ENCODE data around the gene SNORC. TPM values are rescaled to one million over a fixed set of nuclear protein-coding genes. Genes with fewer than 3 reads are reported as not detected.

The SNORC gene
- total RNA-seq, 1 donor from 2014 or later = 0.53 TPM

DNA sequence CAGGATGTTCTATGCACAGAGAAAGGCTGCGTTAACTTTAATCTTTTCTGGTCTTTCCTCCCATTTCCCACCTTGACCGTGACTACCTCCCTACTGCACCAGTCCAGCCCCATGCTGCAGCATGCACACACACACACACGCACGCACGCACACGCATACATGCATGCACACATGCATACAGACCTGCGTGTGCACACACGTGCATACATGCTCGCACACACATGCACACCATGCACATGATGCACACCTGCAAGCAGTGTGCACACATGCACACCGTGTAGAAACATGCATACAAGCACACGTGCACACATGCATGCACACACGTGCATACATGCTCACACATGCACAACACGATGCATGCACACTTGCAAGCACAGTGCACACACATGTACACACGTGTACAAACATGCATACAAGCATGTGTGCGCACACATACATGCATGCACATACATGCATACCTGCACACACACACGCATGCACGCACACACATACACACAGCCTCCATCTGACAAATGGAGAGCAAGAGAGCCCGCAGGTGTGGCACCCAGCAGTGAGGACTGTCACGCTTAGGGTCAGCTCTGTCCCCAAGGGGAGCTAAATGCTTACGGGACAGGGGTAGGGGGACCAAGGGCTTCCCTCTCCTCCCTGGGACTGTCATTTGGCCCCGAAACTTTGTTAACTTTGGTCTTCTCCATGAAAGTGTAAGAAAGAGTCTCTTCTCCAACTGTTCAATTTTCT, 18.2 kb downstream of the SNORC start:
- DNase-seq (no peak), ATAC-seq (no peak)
- H3K4me1 ChIP-seq = no peaks in the 10 kb centered on the region
- H3K36me3 ChIP-seq = no peaks in the 10 kb centered on the region
- TF ChIP-seq, protein P1, sequence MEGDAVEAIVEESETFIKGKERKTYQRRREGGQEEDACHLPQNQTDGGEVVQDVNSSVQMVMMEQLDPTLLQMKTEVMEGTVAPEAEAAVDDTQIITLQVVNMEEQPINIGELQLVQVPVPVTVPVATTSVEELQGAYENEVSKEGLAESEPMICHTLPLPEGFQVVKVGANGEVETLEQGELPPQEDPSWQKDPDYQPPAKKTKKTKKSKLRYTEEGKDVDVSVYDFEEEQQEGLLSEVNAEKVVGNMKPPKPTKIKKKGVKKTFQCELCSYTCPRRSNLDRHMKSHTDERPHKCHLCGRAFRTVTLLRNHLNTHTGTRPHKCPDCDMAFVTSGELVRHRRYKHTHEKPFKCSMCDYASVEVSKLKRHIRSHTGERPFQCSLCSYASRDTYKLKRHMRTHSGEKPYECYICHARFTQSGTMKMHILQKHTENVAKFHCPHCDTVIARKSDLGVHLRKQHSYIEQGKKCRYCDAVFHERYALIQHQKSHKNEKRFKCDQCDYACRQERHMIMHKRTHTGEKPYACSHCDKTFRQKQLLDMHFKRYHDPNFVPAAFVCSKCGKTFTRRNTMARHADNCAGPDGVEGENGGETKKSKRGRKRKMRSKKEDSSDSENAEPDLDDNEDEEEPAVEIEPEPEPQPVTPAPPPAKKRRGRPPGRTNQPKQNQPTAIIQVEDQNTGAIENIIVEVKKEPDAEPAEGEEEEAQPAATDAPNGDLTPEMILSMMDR (IDR thresholded peaks at IDR 0.05) = no peak
- H3K27me3 ChIP-seq (ENCODE audit: low read depth) = peaks cover 9% of the 10 kb centered on the region
- H3K27ac ChIP-seq = no peak overlapping the region
- intact Hi-C loops (cut with DNase I) = no loop called here
- H3K9me3 ChIP-seq = no peaks in the 10 kb centered on the region
- H3K4me3 ChIP-seq = no peak overlapping the region

DNA sequence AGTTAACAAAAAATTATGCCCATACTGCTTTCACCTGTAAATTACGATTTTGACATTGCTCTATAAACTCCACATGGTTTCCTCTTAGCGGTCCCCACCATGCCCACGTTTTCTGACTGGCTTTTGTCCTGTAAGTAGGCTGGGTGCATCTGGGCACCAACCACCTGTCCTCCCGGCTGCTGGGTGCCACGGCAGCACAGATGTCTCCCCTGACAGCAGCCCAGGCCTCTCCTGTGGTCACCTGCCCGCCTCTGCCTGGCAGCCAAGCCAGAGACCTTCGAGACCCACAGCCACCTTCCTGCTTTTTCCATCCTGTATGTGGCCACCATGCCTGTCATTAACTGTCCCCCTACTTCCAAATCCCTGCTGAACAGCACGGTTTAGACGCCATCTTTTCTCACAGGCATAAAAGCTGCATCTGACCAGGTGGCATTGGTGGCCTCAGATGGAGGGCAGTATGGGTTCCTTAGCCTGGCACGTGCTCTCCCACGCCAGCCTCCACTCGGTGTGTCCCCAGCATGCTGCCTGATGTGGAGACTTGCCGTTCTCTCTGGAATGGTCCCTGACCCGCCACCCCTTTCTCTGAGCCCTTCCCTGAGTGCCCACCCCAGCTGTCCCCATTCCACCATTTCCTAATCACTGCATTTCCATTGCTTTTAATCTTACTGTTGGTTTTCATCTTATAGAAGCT, 18.9 kb downstream of the SNORC start:
- Histone ChIP-seq H3K27me3 (ENCODE audit: low read depth) (peaks cover 9% of the 10 kb centered on the region), H3K4me1 (no peaks in the 10 kb centered on the region), H3K36me3 (no peaks in the 10 kb centered on the region), H3K4me3 (no peak overlapping the region), H3K9me3 (no peaks in the 10 kb centered on the region), H3K27ac (no peak overlapping the region)
- intact Hi-C loops (cut with DNase I) = no loop called here
- ATAC-seq (no peak), DNase-seq (no peak)
- TF ChIP-seq, protein P1 (IDR thresholded peaks at IDR 0.05) = no peak

GRCh38 chr2:232889876-232890401, 19.9 kb downstream of the SNORC start:
- Histone ChIP-seq H3K9me3 (no peaks in the 10 kb centered on the region), H3K36me3 (no peaks in the 10 kb centered on the region), H3K27ac (no peak overlapping the region), H3K4me3 (no peak overlapping the region), H3K4me1 (no peaks in the 10 kb centered on the region), H3K27me3 (ENCODE audit: low read depth) (peaks cover 9% of the 10 kb centered on the region)
- intact Hi-C loops (cut with DNase I) = no loop called here
- TF ChIP-seq, protein P1 (IDR thresholded peaks at IDR 0.05) = no peak
- ATAC-seq (no peak), DNase-seq (no peak)

DNA sequence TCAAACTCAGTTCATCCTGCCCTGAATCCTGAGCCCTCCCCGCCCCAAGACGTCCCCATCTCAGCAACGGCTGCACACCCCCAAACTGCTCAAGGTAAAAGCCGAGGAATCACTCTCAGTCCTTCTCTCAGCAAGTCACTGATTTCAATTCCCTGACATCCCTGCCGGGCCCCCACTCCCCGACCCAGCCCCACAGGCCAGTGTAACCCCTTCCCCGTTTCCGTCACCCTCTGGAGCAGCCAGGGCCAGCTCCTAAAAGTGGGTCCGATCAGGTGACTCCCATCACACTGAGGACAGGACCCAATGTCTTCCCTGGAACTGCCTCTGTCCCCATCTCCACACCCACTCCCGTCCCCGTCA, 20.5 kb downstream of the SNORC start:
- Histone ChIP-seq H3K36me3 (no peaks in the 10 kb centered on the region), H3K27me3 (ENCODE audit: low read depth) (peaks cover 9% of the 10 kb centered on the region), H3K9me3 (no peaks in the 10 kb centered on the region), H3K4me3 (no peak overlapping the region), H3K4me1 (no peaks in the 10 kb centered on the region), H3K27ac (no peak overlapping the region)
- ATAC-seq (no peak), DNase-seq (no peak)
- TF ChIP-seq, protein P1 (IDR thresholded peaks at IDR 0.05) = no peak
- intact Hi-C loops (cut with DNase I) = no loop called here

- H3K27ac ChIP-seq = no peak overlapping the region
- peak; percentile 65 for DNase-seq
- H3K27me3 ChIP-seq (ENCODE audit: low read depth) = peaks cover 9% of the 10 kb centered on the region
These were observed 21.0 kb downstream of the SNORC start for GRCh38 chr2:232890896-232891601.

More at GRCh38 chr2:232890896-232891601, 21.0 kb downstream of the SNORC start:
- intact Hi-C loops (cut with DNase I) = no loop called here
- TF ChIP-seq, protein P1 (IDR thresholded peaks at IDR 0.05) = no peak
- ATAC-seq = peak; percentile 61 to 71
- Histone ChIP-seq H3K4me3 (no peak overlapping the region), H3K36me3 (no peaks in the 10 kb centered on the region), H3K9me3 (no peaks in the 10 kb centered on the region), H3K4me1 (no peaks in the 10 kb centered on the region)
